Right ventricle myocardium superior (tissue), 1 donor: ENCODE results near the gene DHCR24. TPM values are rescaled to one million over a fixed set of nuclear protein-coding genes. Genes with fewer than 3 reads are reported as not detected.
"Not testable (repeated sequence)": the region's sequence is repeated elsewhere in the genome, so short reads cannot be mapped to it uniquely, and the experiment has no call there.

ENCODE experiments used
- ATAC-seq: fragments of 200-7000 bp; cut with Tn5 transposase; one replicate; pipeline ENCODE4 v1.9.1; 2020; ENCODE audit warnings: mild to moderate bottlenecking; ENCODE audit not compliant: poor library complexity
- DNase-seq: peaks from one replicate; pipeline ENCODE4 v3.0.0-alpha.2; 2020
- intact Hi-C: fragments of 100-400 bp; cut with DNase I; formaldehyde crosslinking; loops from one replicate; pipeline ENCODE4 v1.11.2; 2022
- total RNA-seq: library from RNA; stranded (reverse); fragmentation: NEBNext Ultra II Directional; extraction: Animal tissue kit (Norgen Biotek cat#: 25700); gene quantifications from one replicate; pipeline ENCODE4 v1.2.1, GENCODE V29; 2021
- donor health status: DM: no; HTN: yes; CAD: no; lungs with severe emphysema.

The DHCR24 gene
- total RNA-seq, 1 donor from 2014 or later, result 9.4 TPM

- intact Hi-C loops, result no loop called here
- ATAC-seq, result no peak
- no peak for DNase-seq
Measured at GRCh38 chr1:54892586-54892985, 5.6 kb upstream of the DHCR24 start.

- intact Hi-C loops, result no loop called here
- DNase-seq, result no peak
- no peak for ATAC-seq
Measured at GRCh38 chr1:54889132-54889725, 2.2 kb upstream of the DHCR24 start.

- DNase-seq, result no peak
- intact Hi-C loops, result no loop called here
- ATAC-seq, result no peak
Measured at GRCh38 chr1:54888080-54888733, 1.2 kb upstream of the DHCR24 start.

GRCh38 chr1:54887665-54888071 is 673 bp upstream of the DHCR24 start:
- intact Hi-C loops, result no loop called here
- peak; percentile 54 for DNase-seq
- peak; percentile 15 for ATAC-seq

GRCh38 chr1:54885807-54886723 is 930 bp downstream of the DHCR24 start:
- DNase-seq (no peak), ATAC-seq (no peak)
- intact Hi-C loops, result no loop called here

- DNase-seq (no peak), ATAC-seq (no peak)
- intact Hi-C loops, result no loop called here
Measured at GRCh38 chr1:54885237-54885679, 1.7 kb downstream of the DHCR24 start.

- no peak for DNase-seq
- ATAC-seq, result no peak
- intact Hi-C loops, result no loop called here
Measured at GRCh38 chr1:54884768-54885167, 2.2 kb downstream of the DHCR24 start.

- DNase-seq (no peak), ATAC-seq (no peak)
- intact Hi-C loops, result no loop called here
Measured at GRCh38 chr1:54884135-54884586, 2.8 kb downstream of the DHCR24 start.

- DNase-seq (no peak), ATAC-seq (no peak)
- intact Hi-C loops, result no loop called here
Measured at GRCh38 chr1:54883349-54884102, 3.5 kb downstream of the DHCR24 start.

- intact Hi-C loops, result no loop called here
- ATAC-seq (no peak), DNase-seq (no peak)
Measured at GRCh38 chr1:54882519-54882918, 4.5 kb downstream of the DHCR24 start.

- DNase-seq, intact Hi-C loops, ATAC-seq: not testable (repeated sequence)
Measured at GRCh38 chr1:54881604-54882003, 5.4 kb downstream of the DHCR24 start.

- DNase-seq, result no peak
- intact Hi-C loops, result no loop called here
- no peak for ATAC-seq
Measured at GRCh38 chr1:54879872-54880271, 7.1 kb downstream of the DHCR24 start.

- intact Hi-C loops, result no loop called here
- DNase-seq (no peak), ATAC-seq (no peak)
Measured at GRCh38 chr1:54876814-54877213, 10.2 kb downstream of the DHCR24 start.

- ATAC-seq (no peak), DNase-seq (no peak)
- intact Hi-C loops, result no loop called here
Measured at GRCh38 chr1:54875000-54875399, 12.0 kb downstream of the DHCR24 start.

GRCh38 chr1:54874079-54874830 is 12.7 kb downstream of the DHCR24 start:
- intact Hi-C loops, result no loop called here
- no peak for ATAC-seq
- DNase-seq, result no peak

- DNase-seq (no peak), ATAC-seq (no peak)
- intact Hi-C loops, result no loop called here
Measured at GRCh38 chr1:54872036-54872331, 15.0 kb downstream of the DHCR24 start.

GRCh38 chr1:54871275-54872035 is 15.5 kb downstream of the DHCR24 start:
- DNase-seq, result no peak
- ATAC-seq, result no peak
- intact Hi-C loops, result no loop called here

- intact Hi-C loops, result no loop called here
- DNase-seq (no peak), ATAC-seq (no peak)
Measured at GRCh38 chr1:54870869-54871268, 16.1 kb downstream of the DHCR24 start.
